GM21360 (cell line): ENCODE results near the gene CCDC136.
A peak's percentile ranks its signal among the peaks of the same experiment; 100 is the strongest.

Source experiments
- ATAC-seq: cut with Tn5 transposase; IDR thresholded peaks from one replicate; pipeline ENCODE4 v1.9.1; 2021; ENCODE audit warnings: mild to moderate bottlenecking, moderate library complexity; ENCODE audit not compliant: unreplicated experiment

Gene CCDC136

DNA sequence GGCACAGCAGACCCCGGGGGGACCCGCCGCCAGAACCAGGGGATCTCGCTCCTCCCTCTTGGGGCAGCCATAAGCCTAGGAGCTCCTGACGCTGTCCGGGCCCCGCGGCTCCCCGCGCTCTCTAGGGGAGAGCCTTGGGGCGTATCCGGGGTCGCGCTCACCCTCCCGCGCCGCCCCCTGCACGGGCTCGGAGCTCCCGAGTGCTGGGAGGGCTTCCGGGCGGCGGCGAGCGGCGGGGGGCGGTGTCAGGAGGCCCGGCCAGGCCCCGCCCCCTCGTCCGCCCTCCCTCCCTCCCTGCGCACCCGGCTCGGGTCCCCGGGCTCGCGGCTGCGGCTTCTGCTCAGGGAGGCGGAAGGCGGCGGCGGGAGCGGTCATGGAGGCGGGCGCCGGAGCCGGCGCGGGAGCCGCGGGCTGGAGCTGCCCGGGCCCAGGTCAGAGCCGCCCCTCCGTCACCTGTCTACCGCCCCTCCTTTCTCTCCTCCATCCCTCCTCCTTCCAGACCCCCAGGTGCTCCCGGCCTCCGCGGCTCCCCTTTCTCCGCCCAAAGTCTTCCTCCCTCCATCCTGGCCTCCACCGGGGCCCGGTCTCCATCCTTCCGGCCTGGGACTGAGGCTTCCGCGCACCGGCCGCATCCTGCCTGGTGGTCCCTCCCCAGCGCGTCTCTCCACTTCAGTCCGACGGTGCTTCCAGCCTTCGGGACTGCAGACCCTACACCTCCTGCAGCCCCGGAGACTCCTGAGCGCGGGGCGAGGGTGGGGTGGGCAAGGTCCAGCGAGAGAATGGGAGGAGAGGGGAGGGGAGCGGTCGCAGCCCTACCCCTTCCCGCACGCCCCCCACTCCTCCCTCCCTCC is at the start of gene CCDC136:
TSS of gene CCDC136 (plus strand) at position 848 of the 851 bp plus-strand sequence. CDS start 444 bp downstream, outside the sequence.
- peak; percentile 75 for ATAC-seq

- ATAC-seq = no peak
These were observed 49.6 kb upstream of the CCDC136 start for GRCh38 chr7:128742206-128742605.

- no peak for ATAC-seq
These were observed 48.5 kb upstream of the CCDC136 start for GRCh38 chr7:128743112-128743772.

- no peak for ATAC-seq
These were observed 47.3 kb upstream of the CCDC136 start for GRCh38 chr7:128744366-128744905.

DNA sequence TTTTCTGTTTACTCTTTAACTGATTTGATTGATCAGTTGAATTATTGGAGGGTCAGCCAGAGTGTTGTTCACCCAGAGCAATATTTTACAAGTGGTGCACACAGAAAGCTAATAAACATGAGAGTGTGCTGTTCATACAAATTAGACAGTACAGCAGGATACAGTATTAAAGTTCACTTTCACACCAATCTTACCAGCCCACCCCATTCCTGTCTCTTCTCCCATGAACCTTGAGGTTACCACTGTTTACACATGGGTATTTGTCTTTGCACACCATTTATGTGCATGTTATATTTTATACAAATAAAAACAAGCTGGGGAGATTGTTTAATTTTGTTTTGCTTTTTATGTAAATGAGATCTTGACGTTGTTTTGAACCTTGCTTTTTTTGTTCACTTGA is 46.1 kb upstream of the CCDC136 start:
- ATAC-seq = no peak

DNA sequence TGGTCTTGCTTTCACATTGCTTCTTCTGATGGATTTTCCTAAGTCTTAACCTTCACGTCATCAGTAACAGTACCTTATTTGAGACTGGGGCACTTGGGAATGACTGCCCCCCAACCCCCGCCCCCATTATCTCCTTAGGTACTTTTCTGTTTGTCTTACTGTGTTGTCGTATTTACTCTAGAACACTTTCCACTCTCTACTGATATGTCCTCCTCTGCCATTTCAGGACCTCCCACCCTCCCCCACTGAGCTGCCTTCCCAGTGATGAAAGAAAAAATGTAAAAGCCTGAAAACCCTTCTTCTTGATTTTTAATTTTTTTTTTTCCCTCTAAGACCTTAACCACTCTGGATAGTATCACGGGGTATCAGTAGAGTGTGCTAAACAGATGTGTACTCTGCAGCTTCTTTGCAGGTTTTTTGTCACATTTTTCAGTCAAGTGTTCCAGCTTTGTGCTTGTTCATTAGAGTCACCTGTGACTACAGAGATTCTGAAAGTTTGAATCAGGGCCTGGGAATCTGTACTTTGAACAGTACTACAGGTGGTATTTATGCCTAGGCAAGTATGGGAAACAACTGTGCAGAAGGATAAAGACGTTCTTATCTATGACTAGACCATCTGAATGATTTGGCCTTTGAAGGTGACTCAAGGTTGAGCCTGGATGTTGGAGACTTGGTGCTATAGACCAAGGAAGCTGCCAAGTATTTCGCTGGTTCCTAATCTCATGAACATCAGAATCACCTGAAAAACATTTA is 44.3 kb upstream of the CCDC136 start:
- ATAC-seq = no peak

- no peak for ATAC-seq
These were observed 39.5 kb upstream of the CCDC136 start for GRCh38 chr7:128752251-128752650.

DNA sequence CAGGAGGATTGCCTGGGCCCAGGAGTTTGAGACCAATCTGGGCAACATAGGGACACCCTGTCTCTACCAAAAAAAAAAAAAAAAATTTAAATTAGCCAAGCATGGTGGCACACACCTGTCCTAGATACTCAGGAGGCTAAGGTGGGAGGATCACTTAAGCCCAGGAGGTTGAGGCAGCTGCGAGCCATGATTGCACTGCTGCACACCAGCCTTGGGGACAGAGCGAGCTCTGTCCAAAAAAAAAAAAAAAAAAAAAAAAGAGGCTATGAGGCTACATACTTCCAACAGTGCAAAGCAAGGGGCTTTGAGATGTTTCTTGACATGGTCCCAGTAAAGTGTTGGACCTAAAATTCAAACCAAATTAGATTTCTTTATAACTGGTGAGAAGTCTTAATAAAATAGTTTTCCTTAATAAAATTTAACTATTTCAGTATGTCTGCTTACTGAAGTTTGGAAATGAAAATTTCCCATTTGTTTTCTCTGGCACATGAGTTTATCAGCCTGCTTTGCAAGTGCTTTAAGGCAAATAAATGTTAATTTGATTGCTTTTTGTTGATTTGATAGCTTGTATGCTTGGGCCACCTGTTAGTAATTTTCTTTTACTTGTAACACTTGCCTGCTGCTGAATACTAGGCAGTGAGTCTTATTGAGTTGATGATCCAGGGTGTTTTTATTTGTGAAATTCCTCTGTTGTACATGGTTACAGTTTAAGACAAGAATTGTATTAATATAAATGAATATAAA is 36.5 kb upstream of the CCDC136 start:
- ATAC-seq = no peak

- no peak for ATAC-seq
These were observed 35.8 kb upstream of the CCDC136 start for GRCh38 chr7:128755819-128756476.

DNA sequence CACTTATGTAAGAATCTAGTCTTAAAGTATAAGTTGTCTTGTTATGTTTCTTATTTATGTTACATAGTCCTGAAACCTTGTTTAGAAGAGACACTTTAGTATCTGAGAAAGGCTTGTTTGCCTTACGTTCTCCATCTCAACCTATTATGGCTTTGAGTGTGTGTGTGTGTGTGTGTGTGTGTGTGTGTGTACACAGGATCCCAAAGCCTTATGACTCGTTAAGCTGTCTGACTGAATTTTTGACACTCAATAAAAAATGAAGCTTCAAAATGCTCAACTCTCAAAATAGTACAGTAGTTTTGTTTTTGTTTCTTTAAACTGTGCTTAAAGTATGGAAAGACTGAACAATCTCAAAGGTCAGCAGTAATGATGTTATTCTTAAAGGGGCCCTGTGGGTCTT is 34.6 kb upstream of the CCDC136 start:
- ATAC-seq = no peak

DNA sequence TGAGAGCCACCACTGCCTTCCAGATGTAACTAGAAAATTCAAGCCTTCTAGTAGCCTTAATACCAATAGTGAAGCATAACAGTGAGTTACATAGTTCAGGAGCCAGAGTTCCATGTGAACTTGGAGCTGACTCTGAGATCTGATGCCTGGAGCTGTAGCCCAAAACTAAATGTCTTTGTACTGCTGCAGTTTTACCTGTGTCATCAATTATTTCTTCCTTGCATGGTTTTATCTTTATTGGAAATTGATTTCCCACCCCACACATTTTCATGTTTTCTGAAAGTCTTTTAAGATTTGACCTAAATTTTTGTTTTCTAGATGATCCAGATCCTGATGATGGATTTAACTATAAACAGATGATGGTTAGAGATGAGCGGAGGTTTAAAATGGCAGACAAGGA is 33.2 kb upstream of the CCDC136 start:
- ATAC-seq = no peak

DNA sequence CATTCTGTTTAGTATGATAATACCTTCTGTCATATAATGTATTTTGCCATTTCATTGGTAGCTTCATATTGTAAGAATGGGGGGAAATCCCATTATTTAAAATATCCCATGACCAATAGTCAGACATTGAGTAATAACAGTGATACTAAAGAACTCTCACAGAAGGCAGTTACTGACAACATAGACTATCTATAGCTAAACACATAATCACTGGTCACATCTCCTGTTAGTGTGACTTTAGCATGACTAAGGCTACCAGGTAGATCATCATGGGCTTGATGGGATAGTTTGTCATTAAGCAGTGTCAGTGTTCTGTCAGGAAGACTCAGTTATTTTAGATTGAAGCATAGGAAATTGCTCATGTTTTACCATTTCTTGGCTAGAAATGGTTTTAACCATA is 32.5 kb upstream of the CCDC136 start:
- ATAC-seq = no peak

DNA sequence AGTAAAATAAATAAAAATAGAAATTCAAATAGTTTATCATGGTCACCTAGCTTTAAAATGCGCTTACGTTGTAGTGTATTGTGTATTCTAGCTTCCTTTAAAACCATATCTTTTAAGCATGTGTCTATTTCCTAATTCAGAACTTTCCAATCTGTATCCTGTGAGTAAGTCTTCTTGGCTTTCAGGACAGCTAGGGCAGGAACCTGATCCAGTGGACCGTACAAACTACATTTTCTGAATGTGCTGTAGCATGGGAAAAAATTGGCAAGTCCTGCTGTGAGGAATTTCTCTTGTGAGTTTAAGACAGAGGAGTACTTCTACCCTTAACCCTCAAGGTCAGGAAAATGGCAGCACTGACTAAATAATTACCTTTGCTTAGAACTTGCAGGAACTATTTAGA is 28.2 kb upstream of the CCDC136 start:
- no peak for ATAC-seq

DNA sequence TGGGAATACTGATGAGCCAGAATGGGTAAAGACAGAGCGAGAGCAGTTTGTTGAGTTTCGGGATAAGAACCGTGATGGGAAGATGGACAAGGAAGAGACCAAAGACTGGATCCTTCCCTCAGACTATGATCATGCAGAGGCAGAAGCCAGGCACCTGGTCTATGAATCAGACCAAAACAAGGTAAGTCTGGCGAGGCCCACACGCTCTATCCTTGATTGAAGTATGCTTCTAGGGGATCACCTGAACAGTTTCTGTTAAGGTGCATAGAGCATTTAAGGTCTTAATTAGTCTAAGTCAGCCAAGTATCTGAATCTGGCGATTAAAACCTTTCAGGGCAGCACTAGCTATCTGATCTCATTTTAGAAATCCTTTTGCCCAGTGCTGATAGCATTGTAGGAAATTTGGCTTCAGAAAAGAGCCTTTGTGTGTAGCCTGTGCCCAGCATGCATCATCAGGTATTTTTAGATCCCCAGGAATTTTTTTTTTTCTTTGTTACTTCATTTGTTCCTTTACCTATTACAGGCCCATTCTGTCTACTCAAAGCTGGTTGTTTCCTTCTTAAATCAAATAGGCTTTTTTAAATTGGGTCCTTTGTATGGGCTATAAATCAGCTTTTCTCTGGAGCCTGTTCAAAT is 24.2 kb upstream of the CCDC136 start:
- no peak for ATAC-seq

- no peak for ATAC-seq
These were observed 21.5 kb upstream of the CCDC136 start for GRCh38 chr7:128770233-128770632.

DNA sequence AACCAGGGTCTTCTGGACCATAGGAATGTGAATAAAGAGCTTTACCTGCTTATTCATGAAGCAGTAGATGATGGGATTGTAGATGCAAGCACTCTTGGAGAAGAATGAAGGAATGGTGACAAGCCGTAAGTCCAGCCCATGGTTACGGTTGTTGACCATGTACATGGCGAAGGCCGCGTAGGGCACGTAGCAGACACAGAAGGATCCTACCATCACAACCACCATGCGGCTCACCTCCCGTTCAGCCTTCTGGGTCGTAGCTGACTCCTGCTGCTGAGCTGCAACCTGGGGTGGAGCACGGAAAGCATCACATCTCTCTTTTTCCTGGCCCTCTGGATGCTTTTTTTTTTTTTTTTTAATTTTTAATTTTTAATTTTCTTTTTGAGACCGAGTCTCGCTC is 18.2 kb upstream of the CCDC136 start:
- ATAC-seq = no peak

- no peak for ATAC-seq
These were observed 17.6 kb upstream of the CCDC136 start for GRCh38 chr7:128774029-128774689.

- ATAC-seq = no peak
These were observed 16.8 kb upstream of the CCDC136 start for GRCh38 chr7:128774921-128775320.
